Effector memory CD8-positive, alpha-beta T cell (primary cell): ENCODE results near the gene MRTFB.

Experiments
- ATAC-seq: fragments of 150-1000 bp; cut with Tn5 transposase; replicated peaks from 2 replicates; pipeline ENCODE4 v1.10.0; 2021; ENCODE audit warnings: mild to moderate bottlenecking, moderate library complexity
- DNase-seq, 3 experiments: peaks; one replicate each; pipeline ENCODE4 v3.0.0; 2021
- H3K27ac Mint-ChIP-seq, 2 donors: one replicate each; pipeline ENCODE4 v1.8.0; 2022; ENCODE audit warnings: mild to moderate bottlenecking in 2 of 2, mixed read lengths in 2 of 2, moderate library complexity in 2 of 2
- H3K27me3 Mint-ChIP-seq, 2 donors: one replicate each; pipeline ENCODE4 v1.8.0; 2022; ENCODE audit warnings: mixed read lengths in 2 of 2
- H3K36me3 Mint-ChIP-seq: one replicate; pipeline ENCODE4 v1.8.0; 2022; ENCODE audit warnings: mild to moderate bottlenecking, moderate library complexity, mixed read lengths; ENCODE audit not compliant: insufficient read depth
- H3K4me1 Mint-ChIP-seq, 2 donors: one replicate each; pipeline ENCODE4 v1.8.0; 2022; ENCODE audit warnings: low read depth in 2 of 2, mixed read lengths in 2 of 2
- H3K4me3 Mint-ChIP-seq, 2 donors: one replicate each; pipeline ENCODE4 v1.8.0; 2022; ENCODE audit warnings: mild to moderate bottlenecking in 2 of 2, mixed read lengths in 2 of 2, moderate library complexity in 2 of 2
- H3K9me3 Mint-ChIP-seq, 2 donors: one replicate each; pipeline ENCODE4 v1.8.0; 2022; ENCODE audit warnings: mixed read lengths in 2 of 2

The MRTFB gene

DNA sequence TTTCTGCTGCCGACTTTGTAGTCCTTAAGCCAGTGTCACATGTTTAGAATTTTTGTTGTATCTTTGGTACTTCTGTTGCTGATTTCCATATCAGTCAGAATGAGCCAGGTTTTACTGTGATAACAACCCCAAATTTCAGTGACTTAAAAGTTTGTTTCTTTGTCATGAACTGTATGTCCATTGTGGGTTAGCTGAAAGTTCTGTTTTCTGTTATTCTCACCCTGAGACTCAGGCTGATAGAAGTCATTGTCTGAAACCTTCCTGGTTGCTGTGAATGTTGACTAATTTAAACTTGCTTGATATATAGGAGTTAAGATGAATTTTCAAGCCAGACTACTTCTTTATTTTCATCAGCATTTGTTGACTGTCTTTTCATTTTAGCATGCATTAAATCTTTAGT lies 68.8 kb downstream of the MRTFB start:
- Mint-ChIP-seq H3K36me3 (peaks cover 3% of the 10 kb centered on the region), H3K4me3 (no peak overlapping the region), H3K27me3 (no peaks in the 10 kb centered on the region), H3K4me1 (peaks cover 0 to 3% of the 10 kb centered on the region in 2 donors), H3K27ac (no peak overlapping the region), H3K9me3 (no peaks in the 10 kb centered on the region)
- ATAC-seq (no peak), DNase-seq (no peak)

- Mint-ChIP-seq H3K36me3 (peaks cover 3% of the 10 kb centered on the region), H3K27ac (no peak overlapping the region), H3K9me3 (no peaks in the 10 kb centered on the region), H3K4me1 (no peaks in the 10 kb centered on the region), H3K4me3 (no peak overlapping the region), H3K27me3 (no peaks in the 10 kb centered on the region)
- DNase-seq (no peak), ATAC-seq (no peak)
These were observed 69.8 kb downstream of the MRTFB start for GRCh38 chr16:14140923-14141322.

- H3K4me1 Mint-ChIP-seq, result peaks cover 0 to 2% of the 10 kb centered on the region in 2 donors
- no peaks in the 10 kb centered on the region for H3K9me3 Mint-ChIP-seq
- ATAC-seq (no peak), DNase-seq (no peak)
- H3K4me3 Mint-ChIP-seq, result no peak overlapping the region
- no peak overlapping the region for H3K27ac Mint-ChIP-seq
- H3K36me3 Mint-ChIP-seq, result peaks cover 3% of the 10 kb centered on the region
- no peaks in the 10 kb centered on the region for H3K27me3 Mint-ChIP-seq
These were observed 75.3 kb downstream of the MRTFB start for GRCh38 chr16:14146445-14146844.

DNA sequence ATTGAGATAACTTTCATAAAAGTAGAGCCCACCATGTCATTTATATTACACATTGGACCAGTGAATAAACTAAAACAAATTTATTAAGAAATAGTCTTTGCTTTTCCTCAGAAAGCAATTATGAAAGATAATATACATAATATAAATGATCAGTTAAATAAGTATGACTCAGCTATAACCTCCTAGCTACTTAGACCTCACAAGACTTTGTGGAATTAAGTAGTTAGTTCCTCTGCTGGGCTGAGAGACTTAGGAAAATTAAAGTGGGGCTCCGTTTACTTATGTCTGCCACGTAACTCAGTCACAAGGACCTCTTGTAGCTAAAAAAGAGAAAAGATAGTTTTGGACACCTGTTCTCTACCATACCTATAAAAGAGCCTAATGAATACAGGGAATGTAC lies 76.9 kb downstream of the MRTFB start:
- H3K9me3 Mint-ChIP-seq, result no peaks in the 10 kb centered on the region
- H3K4me3 Mint-ChIP-seq, result no peak overlapping the region
- no peak overlapping the region for H3K27ac Mint-ChIP-seq
- ATAC-seq (no peak), DNase-seq (no peak)
- no peaks in the 10 kb centered on the region for H3K27me3 Mint-ChIP-seq
- H3K36me3 Mint-ChIP-seq, result no peaks in the 10 kb centered on the region
- H3K4me1 Mint-ChIP-seq, result peaks cover 0 to 2% of the 10 kb centered on the region in 2 donors

DNA sequence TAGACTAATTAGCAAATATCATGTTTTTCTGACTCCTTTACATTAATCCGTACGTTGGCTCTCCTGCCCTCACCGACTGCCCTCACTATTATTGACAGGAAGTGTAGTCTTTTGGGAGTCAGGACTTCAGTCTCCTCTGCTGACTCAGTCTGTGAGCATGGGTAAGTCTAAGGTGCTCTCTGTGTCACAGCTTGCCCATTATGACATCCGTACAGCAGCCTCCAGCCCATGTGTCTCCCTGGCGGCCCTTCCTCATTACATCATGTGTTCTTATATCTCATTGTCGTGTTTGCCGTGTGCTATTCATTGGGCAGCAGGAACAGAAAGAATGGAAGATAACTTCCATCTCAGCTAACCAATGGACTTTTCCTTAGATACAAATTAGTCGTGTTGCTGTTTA lies 77.5 kb downstream of the MRTFB start:
- Mint-ChIP-seq H3K27me3 (no peaks in the 10 kb centered on the region), H3K27ac (no peak overlapping the region), H3K4me3 (no peak overlapping the region), H3K4me1 (peaks cover 0 to 2% of the 10 kb centered on the region in 2 donors), H3K9me3 (no peaks in the 10 kb centered on the region), H3K36me3 (no peaks in the 10 kb centered on the region)
- no peak for DNase-seq
- no peak for ATAC-seq

- ATAC-seq, result no peak
- DNase-seq, result no peak
- Mint-ChIP-seq H3K4me1 (peaks cover 0 to 2% of the 10 kb centered on the region in 2 donors), H3K27me3 (no peaks in the 10 kb centered on the region), H3K36me3 (no peaks in the 10 kb centered on the region), H3K4me3 (no peak overlapping the region), H3K27ac (no peak overlapping the region), H3K9me3 (no peaks in the 10 kb centered on the region)
These were observed 79.7 kb downstream of the MRTFB start for GRCh38 chr16:14150796-14151195.

DNA sequence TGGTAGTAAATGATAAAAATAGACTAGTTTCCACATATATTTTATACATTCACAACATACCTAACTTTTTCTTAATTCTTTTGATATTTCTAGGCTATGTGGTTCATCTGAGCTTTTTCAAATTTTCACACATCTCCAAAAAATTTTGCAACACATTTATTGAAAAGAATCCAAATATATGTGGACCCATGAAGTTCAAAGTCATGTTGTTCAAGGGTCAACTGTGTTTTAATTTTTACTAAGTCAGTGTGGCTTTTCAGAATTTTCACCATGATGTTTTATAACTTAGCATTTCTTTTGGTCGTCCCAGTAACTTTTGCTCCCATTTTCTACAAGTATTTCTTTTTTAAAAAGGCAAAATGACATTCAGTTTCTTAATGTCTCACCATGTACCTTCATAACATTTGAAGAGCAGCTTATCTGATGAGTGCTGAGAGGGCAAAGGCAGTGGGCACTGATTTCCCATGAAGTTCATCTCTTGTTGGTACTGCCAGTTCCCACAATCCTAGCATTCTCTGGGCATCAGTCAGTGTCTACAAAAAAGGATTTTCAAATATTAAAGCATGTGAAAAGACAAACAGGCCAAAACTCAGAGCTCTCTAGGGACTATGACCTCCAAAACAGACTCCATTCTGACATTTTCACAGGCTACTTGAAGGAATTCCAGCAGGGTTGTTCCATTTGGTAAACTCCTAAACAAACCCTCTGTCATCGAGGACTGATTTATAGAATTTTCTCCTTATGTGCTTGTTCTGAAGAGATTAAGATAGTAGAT lies 80.3 kb downstream of the MRTFB start:
- DNase-seq (no peak), ATAC-seq (no peak)
- no peak overlapping the region for H3K4me3 Mint-ChIP-seq
- peaks cover 0 to 2% of the 10 kb centered on the region in 2 donors for H3K4me1 Mint-ChIP-seq
- H3K9me3 Mint-ChIP-seq, result no peaks in the 10 kb centered on the region
- no peak overlapping the region for H3K27ac Mint-ChIP-seq
- H3K27me3 Mint-ChIP-seq, result no peaks in the 10 kb centered on the region
- no peaks in the 10 kb centered on the region for H3K36me3 Mint-ChIP-seq

DNA sequence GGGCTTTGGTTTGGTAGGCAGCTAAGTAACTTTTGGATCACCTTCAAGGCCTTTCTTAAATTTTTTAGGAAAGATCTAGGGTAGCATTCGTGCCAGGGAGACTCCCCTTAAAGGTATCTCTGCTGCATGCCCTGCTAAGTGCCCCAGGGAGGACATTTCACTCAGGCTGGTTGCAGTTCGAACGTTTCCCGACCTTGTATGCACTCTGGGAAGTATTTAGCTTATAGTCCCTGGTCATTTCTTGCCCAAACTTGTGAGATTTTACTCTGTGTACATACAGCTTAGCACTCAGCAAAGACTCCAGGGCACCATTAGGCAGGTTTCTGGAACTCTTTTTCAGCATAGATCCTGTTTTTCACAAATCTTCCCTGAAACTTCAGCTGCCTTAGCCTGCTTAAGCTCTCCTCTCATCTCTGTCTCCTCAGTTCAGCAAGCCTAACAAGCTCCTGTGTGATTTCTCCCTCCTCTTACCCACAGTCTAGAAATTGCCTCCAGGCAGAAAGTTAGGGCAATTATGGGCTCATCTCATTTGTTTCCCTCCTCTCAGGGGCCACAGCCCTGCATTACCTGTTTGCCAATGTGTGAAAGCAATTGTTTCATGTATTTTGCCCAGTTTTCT lies 84.6 kb downstream of the MRTFB start:
- no peaks in the 10 kb centered on the region for H3K9me3 Mint-ChIP-seq
- no peaks in the 10 kb centered on the region for H3K4me1 Mint-ChIP-seq
- H3K4me3 Mint-ChIP-seq, result no peak overlapping the region
- no peak overlapping the region for H3K27ac Mint-ChIP-seq
- no peaks in the 10 kb centered on the region for H3K36me3 Mint-ChIP-seq
- DNase-seq (no peak), ATAC-seq (no peak)
- H3K27me3 Mint-ChIP-seq, result no peaks in the 10 kb centered on the region

DNA sequence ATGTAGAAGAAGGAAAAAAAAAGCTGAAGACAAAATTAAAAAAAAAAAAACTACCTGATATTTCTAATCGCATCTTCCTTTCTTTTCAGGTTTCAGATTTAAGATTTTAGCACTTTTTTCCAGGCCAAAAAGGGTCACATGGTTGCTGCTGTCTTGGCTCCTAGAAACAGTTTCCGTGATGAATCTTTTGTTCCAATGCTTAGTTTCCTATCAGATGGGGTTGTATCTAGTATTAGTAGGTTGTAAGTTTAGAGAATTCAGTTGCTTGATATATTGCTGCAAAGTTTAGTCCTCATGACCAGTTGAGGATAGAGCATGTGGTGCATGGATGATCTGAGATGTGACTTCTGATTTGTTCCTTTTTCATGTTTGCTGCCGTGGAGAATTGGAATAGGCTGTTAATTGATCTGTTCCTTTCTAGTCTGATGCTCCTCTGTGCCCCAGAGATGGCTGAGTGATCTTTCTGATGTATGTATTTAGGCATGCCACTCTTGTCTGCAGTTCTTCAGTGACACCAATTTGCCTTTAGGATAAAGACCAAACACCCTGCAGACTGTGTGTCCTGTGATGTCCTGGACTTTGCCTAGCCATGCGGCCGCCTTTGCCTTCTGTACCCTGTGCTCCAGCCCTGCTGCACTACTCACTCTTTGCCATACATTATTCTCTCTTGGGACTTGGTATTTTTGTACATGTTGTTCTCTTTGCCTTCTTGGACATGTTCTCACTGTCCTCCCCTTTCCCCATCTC lies 94.0 kb downstream of the MRTFB start:
- Mint-ChIP-seq H3K9me3 (no peaks in the 10 kb centered on the region), H3K4me1 (no peaks in the 10 kb centered on the region), H3K27me3 (no peaks in the 10 kb centered on the region), H3K27ac (no peak overlapping the region), H3K4me3 (no peak overlapping the region), H3K36me3 (no peaks in the 10 kb centered on the region)
- no peak for DNase-seq
- ATAC-seq, result no peak

DNA sequence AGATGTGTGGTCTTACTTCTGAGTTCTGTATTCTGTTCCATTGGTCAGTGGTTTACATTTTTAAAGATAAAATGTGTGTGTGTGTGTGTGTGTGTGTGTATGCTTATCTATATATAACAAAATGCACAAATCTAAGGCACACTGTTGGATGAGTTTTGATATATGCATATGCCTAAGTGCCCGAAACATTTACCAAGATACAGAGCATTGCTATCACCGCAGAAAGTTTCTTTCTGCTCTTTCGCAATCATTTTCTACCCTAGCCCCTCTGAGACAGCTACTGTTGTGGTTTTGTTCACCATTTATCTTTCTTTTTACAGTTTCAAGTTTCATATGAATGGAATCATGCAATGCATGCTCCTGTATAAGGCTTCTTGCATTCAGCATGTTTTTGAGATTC lies 97.0 kb downstream of the MRTFB start:
- Mint-ChIP-seq H3K4me3 (no peak overlapping the region), H3K36me3 (no peaks in the 10 kb centered on the region), H3K27me3 (no peaks in the 10 kb centered on the region), H3K9me3 (peaks cover 0 to 2% of the 10 kb centered on the region in 2 donors), H3K4me1 (no peaks in the 10 kb centered on the region), H3K27ac (no peak overlapping the region)
- no peak for DNase-seq
- ATAC-seq, result no peak

DNA sequence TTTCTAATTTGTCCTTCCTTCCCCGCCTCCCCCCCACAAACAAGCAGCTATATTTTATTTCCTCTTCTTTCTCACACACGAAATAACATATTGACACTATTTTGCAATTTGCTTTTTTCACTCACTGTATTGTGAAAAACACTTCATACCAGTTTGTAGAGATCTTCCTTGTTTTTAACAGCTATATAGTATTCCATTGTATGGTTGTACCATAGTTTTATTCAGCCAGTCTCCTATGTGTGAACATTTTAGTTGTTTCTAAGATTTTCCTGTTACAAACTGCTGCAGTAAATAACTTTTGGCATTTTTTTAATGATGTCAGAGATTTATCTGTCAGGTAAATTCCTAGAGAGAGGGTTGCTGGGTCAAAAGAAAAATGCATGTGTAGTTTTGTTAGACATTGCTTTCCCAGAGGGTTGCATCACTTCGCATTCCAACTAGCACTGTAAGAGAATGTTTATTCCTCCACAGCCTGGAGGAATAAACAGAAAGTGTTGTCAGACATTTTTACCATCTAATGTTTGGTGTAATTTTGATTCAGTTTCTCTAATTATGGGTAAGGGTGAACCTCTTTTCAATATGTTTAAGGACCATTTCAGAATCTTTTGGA lies 101.2 kb downstream of the MRTFB start:
- Mint-ChIP-seq H3K4me3 (no peak overlapping the region), H3K36me3 (no peaks in the 10 kb centered on the region), H3K27me3 (no peaks in the 10 kb centered on the region), H3K4me1 (no peaks in the 10 kb centered on the region), H3K9me3 (peaks cover 0 to 2% of the 10 kb centered on the region in 2 donors), H3K27ac (no peak overlapping the region)
- DNase-seq, result no peak
- ATAC-seq, result no peak

DNA sequence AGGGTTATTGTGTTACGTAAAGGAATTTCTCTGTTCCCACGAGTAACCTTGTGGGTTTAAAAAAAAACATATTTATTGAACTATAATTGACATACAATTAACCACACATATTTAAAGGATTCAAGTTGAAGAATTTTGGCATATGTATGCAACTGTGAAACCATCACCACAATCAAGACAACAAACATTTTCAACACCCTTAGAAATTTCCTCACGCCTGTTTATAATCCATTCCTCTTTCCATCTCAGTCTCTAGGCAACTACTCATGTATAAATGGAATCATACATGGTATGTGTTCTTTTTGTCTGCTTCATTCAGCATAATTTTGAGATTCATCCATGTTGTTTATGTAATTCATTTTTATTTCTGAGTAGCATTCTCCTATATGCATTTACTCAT lies 104.0 kb downstream of the MRTFB start:
- Mint-ChIP-seq H3K27me3 (no peaks in the 10 kb centered on the region), H3K4me1 (no peaks in the 10 kb centered on the region), H3K27ac (no peak overlapping the region), H3K4me3 (no peak overlapping the region), H3K9me3 (peaks cover 0 to 2% of the 10 kb centered on the region in 2 donors), H3K36me3 (no peaks in the 10 kb centered on the region)
- DNase-seq (no peak), ATAC-seq (no peak)

DNA sequence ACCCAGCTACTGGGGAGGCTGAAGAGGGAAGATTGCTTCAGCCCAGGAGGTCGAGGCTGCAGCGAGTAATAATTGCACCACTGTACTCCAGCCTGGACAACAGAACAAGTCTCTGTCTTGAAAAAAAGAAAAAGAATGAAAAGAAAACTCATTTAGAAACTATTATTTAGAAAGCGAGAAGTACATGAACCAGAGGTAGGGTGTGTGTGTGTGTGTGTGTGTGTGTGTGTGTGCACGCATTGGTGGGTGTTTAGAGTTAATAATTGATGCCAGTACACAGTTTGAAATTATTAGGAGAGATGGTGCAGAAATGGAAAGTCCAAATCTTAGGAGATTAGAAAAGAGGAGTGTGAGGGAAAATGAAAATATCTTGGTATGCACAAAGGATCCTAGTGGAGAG lies 106.6 kb downstream of the MRTFB start:
- Mint-ChIP-seq H3K9me3 (no peaks in the 10 kb centered on the region), H3K27ac (no peak overlapping the region), H3K4me3 (no peak overlapping the region), H3K36me3 (no peaks in the 10 kb centered on the region), H3K4me1 (no peaks in the 10 kb centered on the region), H3K27me3 (no peaks in the 10 kb centered on the region)
- no peak for ATAC-seq
- no peak for DNase-seq
